GM21526 (cell line): Measurements from ENCODE around the gene RPS6KA6.

Experiments
- ATAC-seq: cut with Tn5 transposase; IDR thresholded peaks from one replicate; pipeline ENCODE4 v1.9.1; 2021; ENCODE audit warnings: moderate library complexity; ENCODE audit not compliant: unreplicated experiment, low FRiP score

Gene RPS6KA6

GRCh38 chrX:84187533-84188319 is at the start of gene RPS6KA6:
TSS of gene RPS6KA6 (minus strand) at chrX:84188199. CDS start at chrX:84187899, 300 bp downstream.
- ATAC-seq = no peak

DNA sequence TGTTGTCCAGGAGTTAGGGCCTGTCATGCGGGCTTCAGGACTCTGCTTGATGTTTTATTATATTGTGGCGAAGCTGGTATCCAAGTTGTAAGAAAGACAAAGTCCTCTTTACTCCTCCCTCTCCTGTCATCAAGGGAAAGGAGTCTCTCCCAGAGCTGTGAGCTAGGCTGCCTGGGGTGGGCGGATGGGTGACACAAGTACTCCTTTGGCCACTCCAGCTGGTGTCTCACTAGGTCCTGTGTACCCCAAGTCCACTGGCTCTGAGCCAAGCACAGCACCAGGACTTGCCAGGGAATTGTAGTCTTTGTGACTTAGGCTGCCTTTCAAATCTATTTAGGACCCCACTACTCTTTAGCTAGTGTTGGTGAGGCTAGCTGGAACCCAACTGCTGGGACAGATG is 36.7 kb upstream of the RPS6KA6 start:
- no peak for ATAC-seq

GRCh38 chrX:84223261-84223660 is 35.3 kb upstream of the RPS6KA6 start:
- ATAC-seq = no peak

GRCh38 chrX:84221181-84221580 is 33.2 kb upstream of the RPS6KA6 start:
- no peak for ATAC-seq

- ATAC-seq = no peak
These were observed 31.6 kb upstream of the RPS6KA6 start for GRCh38 chrX:84219551-84219950.

DNA sequence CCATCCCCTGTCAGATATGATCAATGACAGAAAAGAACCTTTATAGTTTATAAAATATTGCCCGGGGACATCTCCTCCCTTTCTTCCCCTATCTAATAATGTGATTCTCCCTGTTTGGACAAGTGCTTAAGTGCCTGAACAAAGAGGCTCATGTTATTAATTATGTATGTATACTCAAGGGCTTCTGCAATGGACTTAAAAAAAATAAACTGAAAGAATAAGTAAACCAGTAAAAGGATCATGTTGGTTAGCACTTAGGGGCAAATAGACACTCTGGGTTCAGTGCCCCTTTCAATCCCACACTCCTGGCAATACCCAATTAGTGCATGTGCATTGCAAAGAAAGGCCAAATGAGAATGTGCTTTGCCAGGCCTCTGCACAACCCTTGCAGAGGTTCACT is 30.7 kb upstream of the RPS6KA6 start:
- ATAC-seq = no peak

GRCh38 chrX:84216881-84217280 is 28.9 kb upstream of the RPS6KA6 start:
- ATAC-seq = no peak

- no peak for ATAC-seq
These were observed 28.4 kb upstream of the RPS6KA6 start for GRCh38 chrX:84216406-84216805.

DNA sequence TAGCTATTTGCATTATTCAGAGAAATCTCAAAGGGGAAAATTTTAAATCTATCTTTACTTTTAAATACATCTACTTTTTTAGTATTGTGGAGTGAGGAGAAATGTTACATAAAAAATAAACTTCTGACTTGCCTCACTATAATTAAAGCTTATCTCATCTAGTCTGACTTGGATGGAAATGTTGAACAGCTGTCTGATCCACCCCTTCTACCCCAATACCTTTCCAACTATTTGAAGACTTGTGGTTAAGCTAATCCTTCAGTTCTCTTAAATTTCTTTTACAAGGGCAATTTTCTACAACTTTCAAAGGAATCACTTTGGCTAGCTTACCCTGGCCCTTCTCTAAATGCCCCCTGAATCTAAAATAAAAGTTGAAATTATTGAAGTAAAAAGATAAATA is 17.3 kb upstream of the RPS6KA6 start:
- ATAC-seq = no peak

- ATAC-seq = no peak
These were observed 11.7 kb upstream of the RPS6KA6 start for GRCh38 chrX:84199688-84200087.

DNA sequence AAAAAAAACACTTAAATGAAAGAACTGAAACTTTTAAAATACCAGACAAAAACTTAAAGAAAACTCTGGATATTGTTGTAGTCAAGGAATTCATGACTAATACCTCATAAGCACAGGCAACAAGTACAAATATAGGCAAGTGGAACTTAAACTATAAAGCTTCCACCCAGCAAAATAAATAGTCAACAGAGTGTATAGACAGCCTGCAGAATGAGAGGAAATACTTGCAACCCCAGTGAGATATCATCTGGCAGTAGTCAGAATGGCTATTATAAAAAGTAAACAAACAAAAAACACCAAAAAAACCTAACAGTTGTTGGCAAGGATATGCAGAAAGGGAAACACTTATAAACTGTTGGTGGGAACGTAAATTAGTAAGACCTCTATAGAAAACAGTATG is 9.6 kb upstream of the RPS6KA6 start:
- no peak for ATAC-seq

DNA sequence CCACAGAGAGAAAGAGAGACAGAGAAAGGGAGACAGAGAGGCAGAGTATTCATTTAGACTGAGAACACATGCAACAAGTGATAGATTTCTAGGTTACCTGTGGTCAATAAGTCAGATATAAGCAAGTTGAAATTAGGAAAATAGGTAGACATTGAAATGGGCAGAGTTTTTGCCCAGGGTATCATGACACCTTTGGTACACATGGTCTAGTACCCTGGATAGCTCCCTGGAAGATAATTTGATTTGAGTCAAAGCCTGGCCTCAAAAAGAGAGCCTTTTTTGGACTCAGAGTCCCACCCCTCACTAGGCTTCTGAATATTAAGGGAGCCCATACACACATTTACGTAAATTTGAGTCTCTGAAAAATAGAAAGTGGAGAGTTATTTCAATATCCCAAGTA is 4.0 kb upstream of the RPS6KA6 start:
- ATAC-seq = no peak

- no peak for ATAC-seq
These were observed 1.1 kb upstream of the RPS6KA6 start for GRCh38 chrX:84189125-84189524.

DNA sequence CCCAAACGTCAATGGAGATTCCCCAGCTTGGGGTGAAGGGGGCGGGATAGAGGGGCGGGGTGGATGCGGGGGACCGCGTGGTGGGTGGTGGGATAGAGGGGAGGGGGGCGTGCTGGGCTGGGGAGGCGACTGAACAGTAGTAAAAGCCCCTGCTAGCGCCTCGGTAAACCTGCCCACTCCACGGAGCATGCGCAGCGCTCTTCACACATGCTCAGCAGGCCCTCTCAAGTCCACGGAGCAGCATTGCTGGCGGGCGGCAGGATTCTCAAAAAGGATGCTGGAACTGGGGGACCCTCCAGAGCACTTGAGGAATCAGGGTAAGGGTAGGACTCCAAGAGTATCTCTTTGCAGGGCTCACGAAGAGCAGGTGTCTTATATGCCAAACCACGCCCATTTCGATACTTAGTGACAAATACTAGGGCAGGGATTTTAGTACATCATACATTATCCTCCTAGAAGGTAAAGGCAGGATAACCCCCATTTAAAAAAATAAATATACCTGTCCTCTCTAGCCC is 378 bp upstream of the RPS6KA6 start:
- ATAC-seq = no peak

- no peak for ATAC-seq
These were observed 1.1 kb downstream of the RPS6KA6 start for GRCh38 chrX:84186603-84187532.

- no peak for ATAC-seq
These were observed 5.5 kb downstream of the RPS6KA6 start for GRCh38 chrX:84182516-84182915.

DNA sequence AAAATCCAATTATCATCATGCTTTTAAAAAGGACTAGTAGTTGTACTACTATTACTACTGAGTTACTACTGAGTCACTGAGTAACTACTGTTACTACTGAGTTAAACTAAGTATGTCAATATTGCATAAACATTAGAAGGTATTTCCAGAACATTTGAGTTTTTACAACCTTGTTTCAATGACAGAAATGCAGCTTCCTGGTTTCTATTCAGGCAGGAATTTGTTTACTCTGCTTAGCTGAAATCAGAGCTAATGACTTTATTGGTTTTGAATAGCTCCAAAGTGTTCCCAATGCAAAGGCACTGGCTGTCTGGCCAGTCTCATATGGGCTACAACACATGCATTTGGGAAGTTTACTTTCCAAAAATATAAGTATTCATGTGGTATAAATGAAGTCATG is 12.0 kb downstream of the RPS6KA6 start:
- no peak for ATAC-seq

GRCh38 chrX:84175274-84175673 is 12.7 kb downstream of the RPS6KA6 start:
- ATAC-seq = no peak

- ATAC-seq = no peak
These were observed 13.7 kb downstream of the RPS6KA6 start for GRCh38 chrX:84174348-84174747.

DNA sequence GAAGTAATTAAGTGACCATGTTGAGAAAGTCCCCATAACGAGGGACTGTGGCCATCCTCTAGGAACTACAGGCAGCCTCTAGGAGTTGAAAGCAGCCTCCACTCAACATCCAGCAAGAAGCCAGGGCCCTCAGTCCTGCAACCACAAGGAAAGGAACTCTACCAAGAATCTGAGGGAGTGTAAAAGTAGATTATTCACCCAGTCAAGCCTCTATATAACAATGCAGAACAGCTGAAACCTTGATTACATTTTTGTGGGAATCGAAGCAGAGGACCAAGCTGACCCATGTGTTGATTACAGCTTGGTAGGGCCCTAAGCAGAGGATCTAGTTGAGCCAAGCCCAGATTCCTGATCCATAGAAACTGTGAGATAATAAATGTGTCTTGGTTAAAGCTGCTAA is 17.1 kb downstream of the RPS6KA6 start:
- ATAC-seq = no peak

DNA sequence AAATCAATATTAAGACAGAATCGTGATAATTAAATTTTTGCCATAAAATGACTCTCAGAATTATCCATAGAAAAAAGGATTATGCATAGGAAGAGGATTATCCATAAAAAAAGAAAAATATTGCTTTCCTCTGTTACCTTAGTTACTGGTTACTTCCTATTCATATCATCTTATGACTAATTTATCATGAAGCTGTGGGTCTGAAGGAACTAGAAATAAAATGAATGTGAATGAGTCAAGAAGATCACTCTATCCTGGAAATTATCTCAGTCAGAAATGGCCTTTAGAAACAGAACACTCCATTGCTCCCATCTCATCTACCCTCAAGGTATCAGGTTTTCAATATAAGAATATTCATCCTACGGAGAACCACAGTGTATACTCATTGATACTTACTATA is 19.4 kb downstream of the RPS6KA6 start:
- no peak for ATAC-seq
